NCI-H128 (cell line): ENCODE data around the gene CEP128.

ENCODE experiments used
- DNase-seq: peaks from one replicate; lab custom pipeline; 2025; ENCODE audit not compliant: unreplicated experiment; lab: John Stamatoyannopoulos, UW

Gene CEP128

DNA sequence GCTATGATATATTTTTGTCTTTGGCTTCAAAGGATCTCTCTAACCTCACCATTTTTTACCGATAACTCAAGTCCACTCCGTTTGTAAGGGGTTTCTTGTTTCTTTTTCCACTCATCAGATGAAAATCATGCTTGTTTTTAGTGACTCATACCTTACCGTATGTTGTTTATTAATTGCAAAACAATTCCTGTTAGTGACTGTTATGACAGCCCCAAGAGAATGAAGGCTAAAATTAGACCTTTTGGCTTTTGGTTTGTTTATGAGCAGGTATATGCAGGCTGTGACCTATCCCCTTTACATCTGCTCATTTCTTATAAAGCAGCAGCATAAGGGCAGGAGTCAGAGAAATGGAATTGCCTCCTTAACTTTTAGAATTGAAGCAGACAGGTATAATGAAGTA, 319.8 kb downstream of the CEP128 start:
- DNase-seq, result no peak

DNA sequence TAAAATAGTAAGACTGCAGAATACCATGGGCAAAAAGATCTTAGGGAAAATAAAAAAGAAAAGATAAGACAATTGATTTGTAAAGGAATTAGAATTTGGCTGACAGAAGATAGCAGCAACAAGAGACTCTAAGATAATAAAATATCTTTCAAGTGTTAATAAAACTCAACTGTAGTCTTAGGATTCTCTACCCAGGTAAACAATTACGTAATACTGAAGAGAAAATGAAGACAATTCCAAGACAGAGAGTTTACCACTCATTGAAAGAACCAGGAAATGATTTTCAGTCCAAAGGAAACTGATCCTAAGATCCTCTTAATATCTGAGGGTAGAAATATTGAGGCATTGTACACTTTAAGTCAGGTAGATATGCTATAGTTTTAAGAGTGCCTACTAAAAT, 321.1 kb downstream of the CEP128 start:
- DNase-seq, result no peak

DNA sequence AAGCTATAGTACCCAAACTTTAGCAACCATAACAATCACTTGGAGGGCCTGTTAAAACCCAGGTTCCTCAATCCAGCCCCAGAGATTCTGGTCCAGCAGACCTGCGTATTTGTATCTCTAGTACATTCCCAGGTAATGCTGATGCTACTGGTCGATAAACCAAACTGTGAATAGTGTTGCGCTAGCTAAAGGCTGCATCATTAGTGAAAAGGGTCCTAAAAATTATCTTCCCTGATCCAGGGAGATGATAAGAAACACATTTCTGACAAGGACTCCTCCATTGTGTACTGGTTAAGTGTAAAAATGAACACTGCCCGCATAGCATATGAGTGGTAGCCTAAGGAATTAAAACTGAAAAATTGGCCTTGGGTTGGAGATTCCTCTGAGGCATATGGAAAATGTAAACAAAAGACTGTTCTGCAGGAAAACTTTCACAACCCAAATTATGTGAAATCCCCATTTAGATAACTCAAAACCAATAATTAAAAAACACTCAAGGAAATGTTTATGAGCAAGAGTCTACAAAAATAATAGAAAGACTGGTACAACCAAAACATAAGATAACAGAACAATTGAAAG, 322.7 kb downstream of the CEP128 start:
- DNase-seq, result no peak

DNA sequence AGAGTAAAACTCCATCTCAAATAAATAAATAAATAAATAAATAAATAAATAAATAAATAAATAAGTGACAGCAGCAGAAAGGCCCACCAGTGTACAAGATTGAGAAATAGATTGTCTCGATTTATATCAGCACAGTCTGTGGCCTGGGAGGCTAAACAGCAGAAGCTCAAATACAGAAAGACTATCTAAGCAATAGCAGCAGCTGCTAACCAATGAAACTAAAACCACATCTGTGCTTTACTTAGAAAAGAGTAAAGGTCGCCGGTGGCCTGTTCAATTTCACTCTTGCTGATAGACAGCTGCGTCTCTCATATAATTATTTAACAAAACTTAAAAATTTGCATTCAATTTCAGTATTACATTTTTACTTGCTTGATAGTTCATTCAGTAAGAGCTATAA, 325.7 kb downstream of the CEP128 start:
- no peak for DNase-seq

DNA sequence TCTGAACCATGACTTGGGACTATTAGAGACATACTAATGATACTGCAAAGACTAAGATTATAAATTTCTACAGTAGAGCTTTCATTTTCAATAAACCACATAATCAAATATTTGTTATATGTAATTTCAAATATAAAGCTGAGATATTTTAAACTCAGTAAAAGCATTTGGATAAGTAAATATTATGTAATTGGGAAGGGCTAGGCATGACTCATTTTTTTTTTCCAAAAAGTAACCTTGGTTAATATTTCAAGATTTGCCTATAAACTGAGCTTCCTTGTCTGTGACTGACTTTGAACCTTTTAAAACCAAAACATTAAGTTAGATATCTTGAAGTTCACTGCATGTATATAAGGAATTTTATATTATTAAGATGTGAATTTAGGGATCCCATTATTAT, 332.5 kb downstream of the CEP128 start:
- no peak for DNase-seq

DNA sequence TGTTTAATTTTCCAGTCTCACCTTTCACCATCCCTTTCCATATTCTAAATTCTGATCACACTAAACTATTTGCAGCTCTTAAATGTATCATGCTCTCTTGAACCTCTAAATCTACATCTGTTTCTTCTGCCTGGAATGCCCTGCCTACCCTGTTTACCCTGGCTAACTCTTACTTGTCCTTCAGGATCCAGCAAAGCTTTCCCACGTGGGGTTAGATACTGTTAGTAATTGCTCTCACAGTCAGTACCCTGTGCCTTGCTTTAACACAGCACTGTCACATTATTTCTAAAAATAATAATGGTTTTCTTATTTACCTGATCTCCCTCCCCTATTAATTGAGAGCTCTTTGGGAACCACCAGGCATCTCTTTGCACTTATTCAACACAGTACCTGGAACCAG, 333.0 kb downstream of the CEP128 start:
- no peak for DNase-seq

DNA sequence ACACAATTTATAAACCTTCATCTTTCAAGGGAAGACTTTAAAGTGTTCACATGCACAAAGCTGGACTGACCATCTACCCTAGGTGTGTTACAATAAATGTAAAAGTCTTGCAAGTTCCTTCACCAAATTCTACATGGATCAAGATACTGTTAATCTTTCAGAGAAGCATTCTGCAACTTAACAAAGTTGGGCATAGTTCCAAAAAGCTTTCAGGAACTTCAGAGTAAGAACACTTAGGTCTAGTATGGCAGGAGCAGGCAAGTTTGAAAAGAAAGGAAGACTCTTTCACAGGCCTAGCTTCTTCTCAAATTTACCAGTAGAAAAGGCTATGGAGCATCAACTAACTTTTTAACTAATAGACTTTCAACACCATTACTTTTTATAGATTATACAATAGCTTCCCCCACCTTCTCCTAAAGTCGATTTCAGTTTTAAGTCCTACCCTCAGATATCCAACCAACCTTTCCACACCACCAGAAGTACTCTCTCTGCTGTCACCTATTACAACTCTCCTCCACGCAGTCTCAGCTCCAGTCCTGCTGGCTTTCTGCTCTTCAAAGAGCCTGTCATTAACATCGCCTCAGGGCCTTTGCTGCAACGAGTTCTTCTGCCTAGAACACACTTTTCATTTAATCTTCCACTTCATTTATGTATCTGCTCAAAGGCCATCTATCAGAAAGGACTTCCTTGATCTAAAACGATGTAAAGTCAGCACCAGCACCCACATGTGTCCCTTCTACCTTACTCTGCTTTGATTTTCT, 333.9 kb downstream of the CEP128 start:
- DNase-seq, result no peak

DNA sequence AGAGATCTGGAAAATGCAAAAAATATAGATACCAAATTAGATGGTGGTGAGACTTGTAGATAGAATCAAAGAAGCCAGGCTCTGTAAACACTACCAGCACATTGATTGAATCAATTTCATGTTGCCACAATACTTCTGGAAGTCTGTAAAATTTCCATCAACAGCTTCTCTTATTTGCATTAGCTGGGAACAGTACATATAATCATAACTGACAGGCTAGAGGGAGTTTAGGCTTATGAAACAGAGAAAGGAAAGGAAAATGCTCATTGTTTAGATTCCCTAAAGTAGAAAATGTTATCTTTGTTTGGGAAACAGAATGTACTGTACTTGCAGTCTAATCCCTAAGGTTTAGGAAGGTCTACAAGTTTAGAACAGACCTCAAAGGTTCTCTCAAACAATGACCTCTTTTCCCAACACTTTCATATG, 335.2 kb downstream of the CEP128 start:
- no peak for DNase-seq

DNA sequence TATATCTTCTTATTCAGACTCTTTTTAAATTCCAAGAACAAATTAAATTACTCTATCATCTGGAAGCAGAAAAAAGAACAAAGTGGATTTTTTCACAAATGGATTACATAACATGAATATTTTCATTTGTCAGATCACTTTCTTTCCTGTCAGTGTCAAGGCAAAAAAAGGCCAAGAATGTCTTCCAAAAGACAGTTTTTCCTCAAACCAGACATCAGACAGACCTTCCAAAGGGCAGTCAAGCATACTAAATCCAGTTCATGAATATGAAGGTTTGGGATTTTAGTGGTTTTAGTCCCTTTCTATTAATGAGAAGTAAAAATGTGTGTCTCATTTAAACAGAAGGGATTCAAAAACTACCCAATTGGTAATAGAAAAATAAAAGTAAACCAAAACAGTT, 336.0 kb downstream of the CEP128 start:
- DNase-seq, result no peak

DNA sequence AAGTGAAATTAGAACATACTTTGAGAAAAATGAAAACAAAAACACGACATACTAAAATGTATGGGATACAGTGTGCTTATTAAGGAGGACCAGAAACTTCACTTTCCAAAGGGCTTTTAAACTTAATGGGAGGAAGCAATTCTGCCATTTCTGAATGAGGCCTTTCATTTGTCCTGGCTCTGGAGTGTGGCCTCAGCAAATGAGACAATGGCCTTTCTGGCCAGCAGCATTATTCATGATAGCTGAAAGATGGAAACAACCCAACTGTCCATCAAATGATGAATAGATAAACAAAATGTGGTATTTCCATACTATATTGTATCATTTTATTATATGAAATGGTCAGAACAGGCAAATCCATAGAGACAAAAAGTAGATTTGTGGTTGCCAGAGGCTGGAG, 338.6 kb downstream of the CEP128 start:
- no peak for DNase-seq

DNA sequence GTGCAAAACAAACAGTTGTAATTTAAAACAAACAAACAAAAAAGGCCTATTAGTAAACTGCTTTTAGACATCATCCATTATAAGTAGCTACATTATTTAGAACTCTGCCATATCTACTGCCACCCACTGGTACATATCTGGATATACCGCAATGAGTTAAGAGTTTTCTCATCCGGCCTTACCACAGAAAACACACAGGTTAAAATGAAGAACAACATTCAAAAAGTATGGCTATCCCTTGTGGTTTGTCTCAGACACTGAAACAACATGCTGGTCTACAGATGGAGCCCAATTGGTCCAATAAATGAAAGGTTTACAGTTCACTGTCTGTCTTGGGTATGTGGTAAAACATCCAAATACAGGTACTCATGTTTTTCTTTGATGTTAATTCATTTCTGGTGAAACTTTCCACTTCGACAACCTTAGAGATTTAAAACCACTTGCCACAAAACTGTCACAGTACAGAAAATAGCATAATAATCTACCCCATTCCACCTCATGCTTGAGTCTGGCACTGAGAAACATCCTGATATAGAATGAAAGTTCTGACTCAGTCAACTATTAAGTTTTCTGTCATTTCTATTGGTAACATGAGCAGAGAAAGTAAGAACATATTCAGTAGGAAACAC, 354.3 kb downstream of the CEP128 start:
- DNase-seq, result no peak

DNA sequence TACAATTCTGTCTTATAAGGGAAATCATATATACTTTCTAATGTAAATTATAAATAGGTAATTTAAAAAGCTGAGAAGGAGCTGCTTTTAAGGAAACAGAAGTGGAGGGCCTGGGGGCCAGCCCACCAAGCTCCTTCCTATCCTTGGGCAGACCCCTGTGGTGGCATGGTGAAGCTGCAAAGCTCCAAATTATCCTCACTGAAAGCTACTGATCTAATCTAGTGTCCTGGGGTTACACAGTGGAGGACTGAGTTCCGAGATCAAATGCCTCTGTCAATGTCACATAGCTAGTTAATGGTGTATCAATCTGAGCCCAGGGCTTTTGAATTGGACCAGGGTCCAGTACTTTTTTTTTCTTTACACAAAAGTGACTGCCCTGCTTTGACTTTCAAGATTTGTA, 355.4 kb downstream of the CEP128 start:
- DNase-seq, result no peak

DNA sequence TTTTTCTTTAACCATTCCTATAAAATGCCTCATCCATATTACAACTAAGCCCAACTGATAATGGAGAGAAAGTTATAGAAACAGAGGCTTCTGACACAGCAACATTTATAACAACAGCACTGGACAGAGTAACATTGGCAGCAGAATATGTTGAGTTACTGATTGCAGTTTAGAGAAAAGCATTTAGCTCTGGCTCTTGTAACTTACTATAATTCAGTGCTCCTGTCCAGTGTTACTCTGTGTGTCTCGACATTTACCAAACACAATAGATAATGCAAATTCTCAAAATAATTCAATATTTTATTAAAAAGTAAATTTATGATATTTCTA, 356.1 kb downstream of the CEP128 start:
- DNase-seq, result no peak

DNA sequence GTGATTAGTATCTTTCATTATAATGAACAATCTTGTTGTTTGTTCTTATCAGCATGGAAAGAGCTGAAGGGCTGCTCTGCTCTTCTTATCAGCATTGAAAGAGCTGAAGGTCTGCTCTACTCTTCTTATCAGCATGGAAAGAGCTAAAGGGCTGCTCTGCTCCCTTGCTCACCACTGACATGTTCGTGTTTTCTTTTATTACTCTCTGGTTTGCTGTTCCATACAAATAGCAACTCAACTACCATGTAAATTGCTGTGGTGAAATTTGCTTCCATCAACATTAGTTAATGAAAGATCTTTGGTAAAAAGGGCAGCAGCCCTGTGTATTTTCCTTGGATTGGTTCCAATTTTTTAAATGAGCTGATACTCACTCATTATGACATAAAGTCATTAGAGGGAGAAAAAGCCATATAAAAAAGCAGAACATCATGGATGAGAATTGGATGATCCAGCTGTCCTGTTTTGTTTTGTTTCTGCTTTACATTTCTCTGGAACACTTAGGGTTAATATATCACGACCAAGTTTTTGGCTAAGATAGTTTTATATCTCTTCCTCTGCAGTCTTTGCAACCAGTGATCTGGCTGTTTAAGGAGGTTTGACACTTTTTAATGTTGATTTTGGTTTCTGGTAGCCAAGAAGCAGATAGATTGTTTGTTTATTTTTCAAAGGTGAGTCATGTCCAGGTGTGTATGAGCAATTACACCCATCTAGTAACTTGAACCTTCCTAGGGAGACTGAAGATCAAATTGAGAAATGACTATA, 356.6 kb downstream of the CEP128 start:
- DNase-seq, result no peak

DNA sequence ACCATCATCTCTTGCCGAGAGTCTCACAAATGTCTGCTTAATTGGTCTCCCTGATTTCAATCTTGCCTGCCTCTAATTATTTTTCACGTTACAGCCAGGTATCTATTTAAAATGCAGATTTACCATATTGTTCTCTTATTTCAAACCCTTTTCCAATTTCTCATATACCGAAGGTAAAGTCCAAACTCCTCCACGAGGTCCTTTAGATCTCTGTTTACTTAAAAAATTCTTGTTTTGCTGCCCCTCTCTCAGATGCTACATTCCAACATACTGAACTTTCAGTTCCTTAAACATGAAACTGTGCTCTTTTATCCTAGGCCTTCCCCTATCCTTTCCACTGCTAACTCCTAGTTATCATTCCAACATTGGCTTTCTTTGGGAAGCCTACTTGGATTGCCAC, 363.9 kb downstream of the CEP128 start:
- DNase-seq, result no peak

DNA sequence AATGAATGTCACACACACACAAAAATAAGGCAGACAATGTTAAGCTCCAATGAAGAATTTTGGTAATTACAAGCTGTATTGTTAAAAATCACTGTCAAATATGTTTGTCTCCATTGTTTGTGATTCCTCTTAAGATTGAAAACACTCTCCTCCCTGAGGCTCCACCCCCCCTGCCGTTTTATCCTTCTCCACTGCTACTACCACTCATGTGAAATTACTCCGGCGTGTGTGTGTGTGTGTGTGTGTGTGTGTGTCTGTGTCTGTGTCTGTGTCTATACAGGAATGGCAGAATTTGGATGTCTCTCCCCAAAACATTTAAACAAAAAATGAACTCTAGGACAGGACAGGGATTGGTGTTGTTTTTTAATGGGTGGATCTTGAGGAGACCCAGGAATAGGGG, 365.1 kb downstream of the CEP128 start:
- DNase-seq, result no peak

DNA sequence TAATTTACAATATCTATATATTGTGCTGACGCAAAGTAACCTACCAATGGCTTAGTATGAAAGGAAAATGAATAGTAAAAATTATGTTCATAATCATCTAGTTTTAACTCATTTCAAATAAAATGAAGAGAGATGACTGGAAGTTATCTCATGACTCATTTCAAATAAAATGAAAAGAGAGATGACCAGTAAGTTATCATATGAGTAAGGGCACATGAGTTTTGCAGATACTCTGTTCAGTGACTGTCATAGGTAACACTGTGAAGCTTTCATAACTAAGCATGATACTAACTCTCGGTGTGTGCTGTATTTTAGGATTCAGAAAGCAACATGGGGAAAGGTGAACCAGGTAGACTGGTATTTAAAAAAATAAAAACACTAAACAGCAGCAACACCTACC, 365.8 kb downstream of the CEP128 start:
- DNase-seq, result no peak

DNA sequence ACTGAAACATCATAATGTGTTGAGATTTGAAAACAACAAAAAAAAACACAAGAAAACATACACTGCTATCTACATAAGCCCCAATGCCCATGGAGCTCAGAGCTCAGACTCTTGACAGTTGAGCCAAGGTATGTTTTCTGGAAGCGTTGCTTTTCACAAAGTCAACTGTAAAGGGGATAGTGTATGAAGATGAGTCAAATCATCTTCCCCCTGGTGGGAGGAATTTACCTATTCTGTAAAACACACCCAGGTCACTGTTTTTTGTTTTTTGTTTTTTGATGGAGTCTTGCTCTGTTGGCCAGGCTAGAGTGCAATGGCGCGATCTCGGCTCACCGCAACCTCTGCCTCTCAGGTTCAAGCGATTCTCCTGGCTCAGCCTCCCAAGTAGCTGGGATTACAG, 368.9 kb downstream of the CEP128 start:
- no peak for DNase-seq

DNA sequence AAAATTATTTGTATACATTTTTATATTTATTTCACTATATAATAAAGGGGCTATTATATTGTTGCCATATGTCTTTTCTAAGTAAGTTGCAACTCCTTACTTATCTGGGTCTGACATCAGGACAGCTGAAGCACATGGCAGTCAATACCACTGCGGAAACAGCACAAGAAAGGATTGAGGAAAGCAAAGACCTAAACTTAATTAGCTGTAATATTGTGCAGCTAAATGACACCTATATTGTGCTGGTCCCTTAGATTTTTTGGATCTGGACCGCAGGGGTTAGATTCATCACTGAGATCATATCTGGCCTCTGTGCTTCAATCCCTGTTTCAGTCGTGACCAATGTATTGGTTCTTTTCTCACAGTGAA, 370.6 kb downstream of the CEP128 start:
- DNase-seq, result no peak

DNA sequence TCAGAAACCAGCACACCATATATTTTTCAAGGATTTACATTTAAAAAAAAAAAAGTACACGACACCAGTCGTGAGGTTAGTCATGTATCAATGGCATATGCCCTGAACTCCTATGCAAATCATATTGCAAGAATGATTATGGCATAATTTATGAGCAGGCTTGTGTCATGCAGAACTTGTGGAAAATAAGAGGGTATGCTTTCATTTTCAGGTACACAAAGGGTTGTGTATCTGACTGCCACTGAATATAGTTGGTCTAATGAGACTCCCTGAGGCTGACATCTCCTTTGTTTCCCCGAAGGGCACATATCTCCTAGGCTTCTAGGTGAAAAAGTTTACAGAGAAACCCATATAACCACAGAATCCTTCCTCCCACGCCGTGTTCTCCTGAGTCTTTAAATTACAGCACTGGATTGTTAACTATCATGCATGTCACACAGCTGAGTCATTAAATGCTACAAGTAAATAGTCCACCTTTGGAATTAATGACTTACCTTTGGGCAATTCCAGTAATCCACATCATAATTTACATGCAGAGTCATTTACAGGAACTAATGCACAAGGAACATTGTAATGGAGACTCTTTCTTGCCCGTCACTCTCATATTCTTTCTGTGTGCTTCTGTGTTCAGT, 373.5 kb downstream of the CEP128 start:
- DNase-seq, result no peak

DNA sequence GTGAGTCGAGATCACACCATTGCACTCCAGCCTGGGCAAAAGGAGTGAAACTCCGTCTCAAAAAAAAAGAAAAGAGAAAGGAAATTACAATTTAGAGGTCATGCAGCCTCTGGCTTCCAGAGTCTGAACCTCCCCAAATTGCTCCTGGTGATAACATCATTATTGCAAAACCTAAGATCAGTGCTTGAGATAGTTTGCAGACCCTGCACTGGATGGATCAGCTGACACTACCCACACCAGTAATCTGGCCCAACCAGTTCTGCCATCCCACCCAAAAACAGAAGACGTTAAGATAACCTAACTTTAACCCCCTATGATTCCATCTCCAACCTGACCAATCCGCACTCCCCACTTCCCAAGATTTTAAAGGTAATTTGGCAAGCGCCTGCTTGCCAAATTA, 376.5 kb downstream of the CEP128 start:
- DNase-seq, result no peak

DNA sequence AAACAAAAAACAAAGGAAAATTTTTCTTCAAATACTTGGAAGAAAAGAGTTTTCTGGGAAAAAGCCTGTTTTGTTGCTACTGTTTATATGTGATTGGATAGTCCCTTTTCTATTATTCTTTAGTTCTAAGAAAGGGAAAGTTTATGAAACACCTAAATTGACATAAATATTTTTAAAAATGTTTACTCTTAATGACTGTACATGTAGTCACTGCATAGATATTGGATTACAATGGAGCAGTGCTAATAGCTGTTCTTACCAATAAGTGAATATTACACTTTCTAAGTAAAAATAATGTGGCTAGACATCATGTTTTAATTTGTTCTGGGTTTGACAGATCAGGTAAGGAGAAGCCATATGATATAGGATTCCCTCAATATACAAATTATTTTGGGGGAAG, 377.5 kb downstream of the CEP128 start:
- no peak for DNase-seq
